ENCODE measurements around the gene LGR4.

The LGR4 gene

DNA sequence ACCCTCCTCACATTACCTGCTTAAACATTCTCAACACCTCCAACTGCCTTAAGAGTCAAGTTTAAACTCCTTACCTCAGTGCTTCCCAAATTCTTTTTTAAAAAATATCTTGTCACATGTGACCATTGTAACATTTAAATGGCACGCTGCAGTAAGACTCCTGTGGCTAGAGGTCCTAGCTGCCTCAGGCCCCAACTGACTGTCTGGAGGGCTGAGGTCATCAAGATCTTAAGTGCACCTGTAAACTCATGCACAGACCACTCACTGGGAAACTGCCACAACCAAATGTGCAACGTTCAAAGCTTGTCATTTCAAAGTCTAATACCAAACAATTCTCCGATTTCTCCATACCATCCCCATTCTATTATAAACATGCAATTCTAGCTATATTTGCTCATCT lies 93.1 kb downstream of the LGR4 start:
- DNase-seq (ENCODE audit: low spot score) = no peak

DNA sequence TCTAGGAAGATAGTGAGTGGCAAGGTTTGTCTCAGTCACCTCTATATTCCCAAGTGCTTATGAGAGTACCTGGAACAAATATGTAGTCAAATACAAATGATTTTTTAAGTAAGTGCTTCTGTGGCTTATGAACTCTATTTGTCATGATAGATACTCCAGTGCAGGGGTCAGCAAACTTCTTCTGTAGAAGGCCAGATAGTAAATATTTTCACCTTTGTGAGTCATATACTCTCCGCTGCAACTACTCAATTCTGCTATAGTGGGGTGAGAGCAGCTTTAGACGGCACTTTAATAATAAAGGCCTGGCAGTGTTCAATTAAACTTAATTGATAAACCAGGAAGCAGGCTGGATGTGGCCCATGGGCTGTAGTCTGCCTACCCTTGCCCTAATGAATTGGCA lies 97.2 kb downstream of the LGR4 start:
- no peak for DNase-seq (ENCODE audit: low spot score)

DNA sequence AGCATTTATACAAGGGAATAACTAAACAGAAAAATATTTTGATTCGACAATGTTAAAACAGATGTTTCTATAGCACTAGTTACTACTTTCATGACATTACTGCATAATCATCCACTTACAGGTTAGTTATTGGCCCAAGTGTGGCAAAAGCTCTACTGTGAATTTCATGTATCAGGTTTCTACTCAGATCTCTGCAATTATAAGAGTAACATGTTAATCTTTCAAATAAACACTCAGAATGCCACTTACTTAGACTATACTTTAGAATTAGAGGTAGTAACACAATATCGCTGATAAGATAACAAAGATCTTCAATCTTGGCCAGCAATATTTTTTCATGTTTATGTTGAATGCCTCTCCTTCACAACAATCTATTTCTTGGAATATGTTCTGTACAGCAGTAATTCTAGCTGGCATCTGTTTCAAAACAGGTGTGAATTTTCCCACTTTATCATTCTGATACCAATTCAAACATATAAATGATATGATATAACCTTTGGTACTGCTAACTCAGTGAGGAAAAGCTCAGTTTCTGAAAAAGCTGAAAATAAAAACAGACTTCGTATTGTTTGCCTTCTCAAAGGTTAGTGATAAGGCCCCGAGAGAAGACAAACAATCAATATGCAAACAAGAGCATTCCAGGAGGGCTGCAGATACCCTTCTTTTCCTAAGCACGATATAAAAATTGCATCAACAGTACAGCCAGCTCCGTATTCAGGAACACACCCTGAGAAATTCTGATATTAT lies 98.6 kb downstream of the LGR4 start:
- no peak for DNase-seq (ENCODE audit: low spot score)

- DNase-seq (ENCODE audit: low spot score) = no peak
These were observed 99.2 kb downstream of the LGR4 start for GRCh38 chr11:27373392-27373791.

- DNase-seq (ENCODE audit: low spot score) = no peak
These were observed 100.4 kb downstream of the LGR4 start for GRCh38 chr11:27372164-27372563.

DNA sequence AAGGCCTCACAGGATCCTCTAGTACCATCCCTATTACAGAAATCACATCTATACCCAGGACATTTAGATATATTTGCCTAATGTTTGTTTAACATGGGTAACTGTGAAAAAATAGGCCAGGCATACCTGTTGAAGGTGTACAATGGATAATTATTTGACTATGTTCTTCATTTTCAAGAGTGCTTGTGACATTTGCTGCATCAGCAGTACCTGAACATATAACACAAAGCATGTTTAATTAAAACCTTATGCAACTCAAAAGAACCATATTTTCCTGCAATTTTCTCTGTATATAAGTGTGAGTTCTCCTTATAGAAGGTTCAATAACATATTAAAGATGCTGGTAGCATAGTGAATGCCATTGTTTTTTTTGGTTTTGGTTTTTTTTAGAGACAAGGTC lies 101.1 kb downstream of the LGR4 start:
- DNase-seq (ENCODE audit: low spot score) = no peak

DNA sequence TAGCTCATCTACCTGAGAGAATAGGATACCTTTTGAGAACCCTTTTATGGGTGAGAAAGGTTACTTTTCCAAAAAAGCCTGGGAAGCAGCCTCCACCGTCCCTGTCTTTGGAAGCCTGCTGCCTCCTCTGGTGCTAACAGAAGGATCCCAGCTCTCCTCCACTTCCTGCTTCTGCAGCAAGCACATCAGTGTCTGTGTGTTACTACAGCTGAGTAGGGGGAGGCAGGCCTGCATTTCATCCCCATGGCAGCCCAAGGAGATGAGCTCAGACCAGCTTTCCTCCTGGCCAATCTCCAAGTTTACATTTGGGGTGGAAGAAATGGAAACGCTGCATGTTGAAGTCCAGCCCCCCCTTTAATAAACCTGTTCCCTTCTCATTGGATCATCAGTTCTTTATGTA lies 102.2 kb downstream of the LGR4 start:
- no peak for DNase-seq (ENCODE audit: low spot score)

- no peak for DNase-seq (ENCODE audit: low spot score)
These were observed 104.7 kb downstream of the LGR4 start for GRCh38 chr11:27367881-27368280.

GRCh38 chr11:27363576-27364117 lies 108.9 kb downstream of the LGR4 start:
- no peak for DNase-seq (ENCODE audit: low spot score)

- DNase-seq (ENCODE audit: low spot score) = peak; percentile 92
These were observed 109.6 kb downstream of the LGR4 start, which contains the start of gene CCDC34 for GRCh38 chr11:27362749-27363575. CCDC34 (minus strand) TSS chr11:27363215; CDS start chr11:27363194, 21 bp downstream.

DNA sequence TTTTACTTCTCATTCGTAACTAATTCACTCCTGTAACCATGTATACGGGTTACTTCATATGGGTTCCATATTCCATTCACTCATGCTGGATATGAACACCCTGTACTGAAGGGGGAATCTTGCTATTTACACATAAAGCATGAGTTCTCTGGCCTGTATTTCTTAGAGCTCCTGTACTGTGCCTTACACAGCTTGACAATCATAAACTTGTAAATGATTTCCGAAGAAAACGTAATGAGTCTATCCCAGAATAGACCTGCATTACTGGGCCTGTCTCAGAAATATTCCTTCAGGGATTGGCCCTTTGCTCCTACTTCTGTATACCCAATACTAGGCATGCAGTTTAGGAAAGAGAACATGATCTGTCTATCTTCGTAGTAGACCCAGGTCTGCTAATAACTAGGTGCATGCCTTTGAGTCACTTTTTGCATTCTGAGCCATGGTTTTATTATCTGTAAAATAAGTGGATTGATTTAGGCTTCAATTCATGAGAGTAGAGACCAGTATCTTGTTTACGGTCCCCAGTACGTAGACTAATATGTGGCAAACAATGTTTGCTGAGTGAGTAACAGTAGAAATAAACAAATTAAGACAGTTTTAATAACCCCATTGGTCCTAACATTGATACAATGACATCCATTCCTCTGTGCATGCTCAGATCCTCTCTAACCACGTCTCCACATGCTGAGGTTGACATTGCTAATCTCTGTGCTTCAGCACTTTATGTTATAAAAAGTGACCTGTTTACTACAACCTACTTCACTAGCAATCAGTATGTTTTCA lies 110.8 kb downstream of the LGR4 start:
- DNase-seq (ENCODE audit: low spot score) = no peak

- DNase-seq (ENCODE audit: low spot score) = no peak
These were observed 114.3 kb downstream of the LGR4 start for GRCh38 chr11:27358296-27358695.

- no peak for DNase-seq (ENCODE audit: low spot score)
These were observed 115.3 kb downstream of the LGR4 start for GRCh38 chr11:27357250-27357649.

GRCh38 chr11:27356624-27357222 lies 115.9 kb downstream of the LGR4 start:
- DNase-seq (ENCODE audit: low spot score) = no peak

- no peak for DNase-seq (ENCODE audit: low spot score)
These were observed 117.0 kb downstream of the LGR4 start for GRCh38 chr11:27355575-27356104.

GRCh38 chr11:27354359-27354965 lies 118.1 kb downstream of the LGR4 start:
- no peak for DNase-seq (ENCODE audit: low spot score)

DNA sequence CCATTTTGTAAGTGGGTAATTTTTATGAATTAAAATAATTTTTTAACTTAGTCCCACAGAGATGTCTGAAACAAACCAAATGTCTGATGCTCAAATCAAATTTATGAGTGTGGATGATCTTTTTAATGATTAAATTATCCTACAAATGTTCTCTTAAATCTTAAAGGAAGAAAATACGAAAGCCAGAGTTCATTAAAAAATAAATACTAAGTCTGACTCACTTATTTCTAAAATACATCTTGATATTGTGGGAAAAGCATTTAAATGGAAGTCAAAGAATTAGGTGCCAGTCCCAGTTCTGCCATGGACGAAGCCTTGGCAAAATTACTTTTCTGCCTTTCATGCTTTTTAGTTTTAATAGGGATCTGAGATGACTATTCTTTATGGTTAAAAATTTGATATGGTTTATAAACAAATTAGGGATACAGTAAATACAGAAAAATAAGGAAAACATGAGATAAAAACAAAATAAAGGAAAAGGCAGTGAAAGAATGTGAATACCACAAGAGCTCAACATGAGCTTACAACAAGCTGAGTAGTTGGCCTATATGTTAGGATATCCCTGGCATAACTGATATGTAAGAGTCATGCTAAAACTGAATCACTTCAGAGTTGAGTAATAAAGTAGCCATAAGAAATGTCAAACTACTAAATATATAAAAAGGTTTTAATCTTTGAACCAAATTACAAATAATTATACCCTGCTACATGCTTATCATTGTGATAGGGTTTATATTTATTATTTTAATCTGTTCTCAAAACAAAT lies 118.8 kb downstream of the LGR4 start:
- no peak for DNase-seq (ENCODE audit: low spot score)

DNA sequence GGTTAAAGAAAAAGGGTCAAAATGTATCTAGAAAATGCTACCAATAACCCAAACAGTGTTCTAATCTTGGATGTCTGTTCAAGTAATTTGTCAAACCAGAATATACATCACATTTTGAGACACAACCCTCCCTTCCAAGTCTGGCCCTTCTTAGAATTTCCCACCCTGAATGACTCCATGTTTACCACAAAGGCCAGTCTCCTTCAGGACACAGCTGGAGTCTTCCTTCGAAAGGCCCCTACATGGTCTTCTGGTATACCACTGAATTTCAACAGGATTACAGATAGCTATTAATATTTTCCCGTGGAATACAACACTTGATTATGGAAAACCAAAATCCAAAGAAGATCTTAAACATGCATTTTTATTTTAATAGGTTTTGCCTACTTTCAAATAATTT lies 119.8 kb downstream of the LGR4 start:
- DNase-seq (ENCODE audit: low spot score) = no peak

- no peak for DNase-seq (ENCODE audit: low spot score)
These were observed 122.1 kb downstream of the LGR4 start for GRCh38 chr11:27350511-27350910.

GRCh38 chr11:27349919-27350318 lies 122.7 kb downstream of the LGR4 start:
- no peak for DNase-seq (ENCODE audit: low spot score)
